Ramos (cell line): ENCODE measurements around the gene ERCC6L.
"Not testable (repeated sequence)": the region's sequence is repeated elsewhere in the genome, so short reads cannot be mapped to it uniquely, and the experiment has no call there.

ENCODE experiments used
- in situ Hi-C: fragments of 300-500 bp; cut with MboI; formaldehyde crosslinking; loops from one replicate; pipeline ENCODE4 v1.14.3; 2022; ENCODE audit warnings: low sequenced_read_pairs; ENCODE audit not compliant: unreplicated experiment

ERCC6L gene

DNA sequence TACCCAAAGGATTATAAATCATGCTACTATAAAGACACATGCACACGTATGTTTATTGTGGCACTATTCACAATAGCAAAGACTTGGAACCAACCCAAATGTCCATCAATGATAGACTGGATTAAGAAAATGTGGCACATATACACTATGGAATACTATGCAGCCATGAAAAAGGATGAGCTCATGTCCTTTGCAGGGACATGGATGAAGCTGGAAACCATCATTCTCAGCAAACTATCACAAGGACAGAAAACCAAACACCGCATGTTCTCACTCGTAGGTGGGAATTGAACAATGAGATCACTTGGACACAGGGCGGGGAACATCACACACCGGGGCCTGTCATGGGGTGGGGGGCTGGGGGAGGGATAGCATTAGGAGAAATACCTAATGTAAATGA lies 62.5 kb downstream of the ERCC6L start:
- in situ Hi-C loops = not testable (repeated sequence)

DNA sequence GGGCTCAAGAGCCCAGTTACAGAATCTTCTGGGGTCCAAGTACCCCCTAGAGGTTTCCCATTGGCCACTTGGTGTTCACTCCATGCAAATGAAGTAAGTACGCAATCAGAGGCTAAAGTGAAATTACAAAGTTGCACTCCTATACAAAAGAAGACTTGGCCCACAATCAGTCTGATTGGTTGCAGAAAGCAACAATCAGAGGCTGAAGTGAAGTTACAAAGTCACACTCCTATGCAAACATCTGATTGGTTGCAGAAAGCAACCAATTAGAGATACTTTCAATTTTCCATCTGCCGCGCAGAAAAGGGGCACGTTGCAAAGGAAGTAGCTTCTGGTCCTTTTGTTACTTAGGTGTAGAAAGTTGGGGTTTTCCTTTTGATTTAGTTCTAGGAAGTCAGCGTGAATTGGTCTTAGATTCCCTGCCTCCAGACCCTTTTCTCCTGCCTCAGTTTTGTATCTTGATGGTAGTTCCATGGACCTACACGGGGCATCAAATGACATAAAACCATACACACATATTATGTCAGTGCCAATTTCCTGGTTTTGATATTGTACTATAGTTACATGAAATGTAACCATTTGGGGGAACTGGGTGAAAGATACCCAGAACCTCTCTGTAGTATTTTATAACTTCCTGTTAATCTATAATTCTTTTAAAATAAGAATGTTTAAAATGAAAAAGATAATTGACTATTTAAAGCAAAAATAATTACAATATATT lies 69.7 kb downstream of the ERCC6L start:
- in situ Hi-C loops = no loop called here

DNA sequence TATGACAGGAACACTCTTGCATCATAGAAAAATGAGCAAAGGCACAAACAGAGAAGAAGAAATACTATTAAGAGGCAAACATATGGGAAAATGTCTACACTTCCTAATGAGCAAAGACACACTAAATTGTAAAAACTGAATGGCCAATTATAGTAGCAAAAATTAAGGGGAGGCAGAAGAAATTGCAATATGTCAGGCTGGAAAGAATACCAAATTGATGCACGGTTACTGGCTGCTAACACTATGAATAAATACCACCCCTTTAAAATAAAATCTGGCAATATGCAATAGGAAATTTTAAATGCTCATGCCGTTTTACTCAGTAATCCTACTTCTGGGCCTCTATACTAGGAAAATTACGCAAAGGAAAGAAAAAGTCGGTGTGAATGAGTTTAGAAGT lies 73.3 kb downstream of the ERCC6L start:
- in situ Hi-C loops = no loop called here

DNA sequence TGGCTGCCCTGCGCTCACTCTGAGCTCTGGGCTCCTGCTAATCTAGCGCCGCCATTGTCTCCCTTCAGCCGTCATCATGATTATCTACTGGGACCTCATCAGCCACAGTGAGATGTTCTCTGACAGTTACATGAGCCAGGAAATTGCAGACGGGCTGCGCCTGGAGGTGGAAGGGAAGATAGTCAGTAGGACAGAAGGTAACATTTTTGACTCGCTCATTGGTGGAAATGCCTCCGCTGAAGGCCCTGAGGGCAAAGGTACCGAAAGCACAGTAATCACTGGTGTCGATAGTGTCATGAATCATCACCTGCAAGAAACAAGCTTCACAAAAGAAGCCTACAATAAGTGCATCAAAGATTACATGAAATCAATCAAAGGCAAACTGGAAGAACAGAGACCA lies 79.1 kb downstream of the ERCC6L start:
- in situ Hi-C loops = no loop called here

- in situ Hi-C loops = no loop called here
Observed at GRCh38 chrX:72158773-72159172, 80.1 kb downstream of the ERCC6L start.
